CD14-positive monocyte (primary cell): Measurements from ENCODE around the gene CCDC85C. TPM values are rescaled to one million over a fixed set of nuclear protein-coding genes. Genes with fewer than 3 reads are reported as not detected.

ENCODE experiments used
- DNase-seq, 3 donors: peaks; one replicate each; pipeline ENCODE4 v3.0.0-alpha.2; 2011 to 2022
- H2AFZ ChIP-seq: 2 replicates; pipeline ENCODE4 v1.6.0; 2012; ENCODE audit warnings: mild to moderate bottlenecking, low read depth, low read length, inconsistent platforms; ENCODE audit not compliant: insufficient read depth, poor library complexity, severe bottlenecking
- H3K27ac ChIP-seq, 2 donors: 1 replicate in 1 of 2; 2 replicates in 1 of 2; pipeline ENCODE4 v1.5.1; 2012 to 2013; ENCODE audit warnings: low read length in 2 of 2, control low read depth in 1 of 2, inconsistent platforms in 1 of 2, low read depth in 1 of 2, mild to moderate bottlenecking in 1 of 2
- H3K27me3 ChIP-seq, 2 donors: one replicate each; pipeline versions ENCODE4 v1.6.0 to v1.6.1; 2011 to 2013; ENCODE audit warnings: low read length in 2 of 2; ENCODE audit not compliant: control insufficient read depth in 2 of 2, insufficient read depth in 2 of 2
- H3K36me3 ChIP-seq, 2 donors: replicated peaks in 1 of 2; 1 replicate in 1 of 2; 2 replicates in 1 of 2; pipeline versions ENCODE4 v1.5.1 to v1.6.1; 2012 to 2013; ENCODE audit warnings: low read length in 2 of 2, control low read depth in 1 of 2, inconsistent platforms in 1 of 2, mild to moderate bottlenecking in 1 of 2; ENCODE audit not compliant: insufficient read depth in 2 of 2, control insufficient read depth in 1 of 2
- H3K4me1 ChIP-seq, 2 donors: 1 replicate in 1 of 2; 2 replicates in 1 of 2; pipeline versions ENCODE4 v1.5.1 to v1.6.1; 2012 to 2013; ENCODE audit warnings: low read length in 2 of 2, control low read depth in 1 of 2, inconsistent platforms in 1 of 2, mild to moderate bottlenecking in 1 of 2, moderate library complexity in 1 of 2; ENCODE audit not compliant: insufficient read depth in 2 of 2, control insufficient read depth in 1 of 2
- H3K4me2 ChIP-seq: replicated peaks from 2 replicates; pipeline ENCODE3; 2012; ENCODE audit warnings: low read length, moderate library complexity, mild to moderate bottlenecking; ENCODE audit not compliant: poor library complexity, severe bottlenecking; ENCODE audit errors: extremely low read depth
- H3K4me3 ChIP-seq, 3 experiments: fragments of 200-600 bp in 1 of 3; sonication (generic) in 1 of 3; replicated peaks in 1 of 3; 1 replicate in 2 of 3; 2 replicates in 1 of 3; pipeline ENCODE4 v1.5.1; 2011 to 2013; ENCODE audit warnings: low read length in 3 of 3, mild to moderate bottlenecking in 3 of 3, control low read depth in 2 of 3, low read depth in 2 of 3, inconsistent platforms in 1 of 3, moderate library complexity in 1 of 3
- H3K79me2 ChIP-seq: 2 replicates; pipeline ENCODE4 v1.6.0; 2012; ENCODE audit warnings: mild to moderate bottlenecking, control low read depth, inconsistent platforms, low read length, moderate library complexity; ENCODE audit not compliant: insufficient read depth
- H3K9ac ChIP-seq: 2 replicates; pipeline ENCODE4 v1.6.0; 2017; ENCODE audit warnings: low read length, mild to moderate bottlenecking; ENCODE audit not compliant: insufficient read depth, poor library complexity, severe bottlenecking
- H3K9me3 ChIP-seq, 2 donors: replicated peaks in 1 of 2; 1 replicate in 1 of 2; 2 replicates in 1 of 2; pipeline versions ENCODE4 v1.5.1 to v1.6.1; 2012 to 2013; ENCODE audit warnings: low read length in 2 of 2, control low read depth in 1 of 2; ENCODE audit not compliant: control insufficient read depth in 1 of 2, insufficient read depth in 1 of 2
- H4K20me1 ChIP-seq: 2 replicates; pipeline ENCODE4 v1.6.0; 2012; ENCODE audit warnings: mild to moderate bottlenecking, low read length, control low read depth, moderate library complexity; ENCODE audit not compliant: insufficient read depth
- H3K27ac Mint-ChIP-seq, 7 donors: one replicate each; pipeline ENCODE4 v1.8.0; 2020; ENCODE audit warnings: mild to moderate bottlenecking in 7 of 7, mixed read lengths in 7 of 7, moderate library complexity in 6 of 7, inconsistent platforms in 2 of 7
- H3K27me3 Mint-ChIP-seq, 3 donors: one replicate each; pipeline ENCODE4 v1.8.0; 2021 to 2022; ENCODE audit warnings: low read depth in 3 of 3, mild to moderate bottlenecking in 3 of 3, mixed read lengths in 3 of 3, moderate library complexity in 3 of 3, inconsistent platforms in 1 of 3
- H3K36me3 Mint-ChIP-seq, 2 donors: one replicate each; pipeline ENCODE4 v1.8.0; 2020; ENCODE audit warnings: mixed read lengths in 2 of 2, inconsistent platforms in 1 of 2, mild to moderate bottlenecking in 1 of 2
- H3K4me1 Mint-ChIP-seq: one replicate; pipeline ENCODE4 v1.8.0; 2020; ENCODE audit warnings: mild to moderate bottlenecking, mixed read lengths
- H3K4me3 Mint-ChIP-seq, 2 donors: one replicate each; pipeline ENCODE4 v1.8.0; 2020; ENCODE audit warnings: mild to moderate bottlenecking in 2 of 2, mixed read lengths in 2 of 2, moderate library complexity in 1 of 2
- H3K9me3 Mint-ChIP-seq, 7 donors: one replicate each; pipeline ENCODE4 v1.8.0; 2020 to 2022; ENCODE audit warnings: mixed read lengths in 7 of 7, mild to moderate bottlenecking in 6 of 7, moderate library complexity in 6 of 7, inconsistent platforms in 2 of 7
- CTCF ChIP-seq: fragments of 200-600 bp; IDR thresholded peaks from one replicate; pipeline ENCODE4 v1.8.0; 2022; ENCODE audit warnings: antibody characterized with exemption, mild to moderate bottlenecking
- WGBS: methylation state at CpG from one replicate; pipeline ENCODE4 v1.1.5; 2013; ENCODE audit warnings: missing lambda C conversion rate; ENCODE audit not compliant: insufficient coverage; 5-methylcytosine and 5-hydroxymethylcytosine counted together
- intact Hi-C, 2 donors: fragments of 100-400 bp; cut with micrococcal nuclease; formaldehyde crosslinking; loops; one replicate each; pipeline versions ENCODE4 v1.15.0 to v1.15.1; 2023
- polyA plus RNA-seq, 3 donors: library from polyadenylated mRNA; depleted of rRNA in 1 of 3; unstranded in 2 of 3; stranded (reverse) in 1 of 3; fragments of 300-500 nt in 2 of 3; fragments of >200 nt in 1 of 3; fragmentation: Illumina TruSeq in 2 of 3; gene quantifications; 1 replicate in 2 of 3; 2 replicates in 1 of 3; pipeline ENCODE4 v1.2.3, GENCODE V29; 2012 to 2021

Gene CCDC85C
- polyA plus RNA-seq, 3 donors, result under 0.01 to 0.03 TPM; not detected in 1

GRCh38 chr14:99593971-99594841, 9.8 kb downstream of the CCDC85C start:
- Mint-ChIP-seq H3K4me3 (no peak overlapping the region), H3K9me3 (no peaks in the 10 kb centered on the region), H3K4me1 (no peaks in the 10 kb centered on the region), H3K27me3 (peaks cover 8 to 15% (median 11%) of the 10 kb centered on the region in 3 donors), H3K27ac (no peak overlapping the region), H3K36me3 (no peaks in the 10 kb centered on the region)
- H3K4me1 ChIP-seq, result no peaks in the 10 kb centered on the region
- no peak overlapping the region for H3K9ac ChIP-seq
- no peak for DNase-seq
- no peaks in the 10 kb centered on the region for H4K20me1 ChIP-seq
- 80% methylated on average over 1 of the region's 9 CpGs for WGBS
- H3K9me3 ChIP-seq, result no peaks in the 10 kb centered on the region
- H3K4me2 ChIP-seq, result no peak overlapping the region
- no peaks in the 10 kb centered on the region for H3K27me3 ChIP-seq
- H3K36me3 ChIP-seq, result no peaks in the 10 kb centered on the region
- intact Hi-C loops, result no loop called here
- no peak overlapping the region for H2AFZ ChIP-seq
- H3K4me3 ChIP-seq, result no peak overlapping the region
- H3K27ac ChIP-seq, result no peak overlapping the region
- no peaks in the 10 kb centered on the region for H3K79me2 ChIP-seq
- no peak for TF ChIP-seq CTCF

GRCh38 chr14:99592933-99593753, 10.9 kb downstream of the CCDC85C start:
- Mint-ChIP-seq H3K36me3 (no peaks in the 10 kb centered on the region), H3K4me3 (no peak overlapping the region), H3K27me3 (peaks cover 5 to 12% (median 9%) of the 10 kb centered on the region in 3 donors), H3K4me1 (no peaks in the 10 kb centered on the region), H3K9me3 (no peaks in the 10 kb centered on the region), H3K27ac (no peak overlapping the region)
- Histone ChIP-seq H3K79me2 (no peaks in the 10 kb centered on the region), H3K4me1 (no peaks in the 10 kb centered on the region), H3K27me3 (no peaks in the 10 kb centered on the region), H3K27ac (no peak overlapping the region), H3K9me3 (no peaks in the 10 kb centered on the region), H4K20me1 (no peaks in the 10 kb centered on the region), H3K4me2 (no peak overlapping the region), H3K9ac (no peak overlapping the region), H3K36me3 (no peaks in the 10 kb centered on the region), H3K4me3 (no peak overlapping the region), H2AFZ (no peak overlapping the region)
- DNase-seq, result no peak
- intact Hi-C loops, result no loop called here
- no peak for TF ChIP-seq CTCF
- WGBS, result 93% methylated on average over 26 of the region's 36 CpGs
